Stimulated activated CD8-positive, alpha-beta memory T cell treated with anti-CD3 and anti-CD28 coated beads, Interleukin-12 subunit alpha, Interleukin-12 subunit beta, amount 100 ng/mL, for 24 hours (primary cell): ENCODE results near the gene MEF2C.
A peak's percentile ranks its signal among the peaks of the same experiment; 100 is the strongest.

Source experiments
- DNase-seq: peaks from one replicate; pipeline ENCODE4 v3.0.0-alpha.2; 2020; ENCODE audit errors: extremely low read depth

The MEF2C gene

DNA sequence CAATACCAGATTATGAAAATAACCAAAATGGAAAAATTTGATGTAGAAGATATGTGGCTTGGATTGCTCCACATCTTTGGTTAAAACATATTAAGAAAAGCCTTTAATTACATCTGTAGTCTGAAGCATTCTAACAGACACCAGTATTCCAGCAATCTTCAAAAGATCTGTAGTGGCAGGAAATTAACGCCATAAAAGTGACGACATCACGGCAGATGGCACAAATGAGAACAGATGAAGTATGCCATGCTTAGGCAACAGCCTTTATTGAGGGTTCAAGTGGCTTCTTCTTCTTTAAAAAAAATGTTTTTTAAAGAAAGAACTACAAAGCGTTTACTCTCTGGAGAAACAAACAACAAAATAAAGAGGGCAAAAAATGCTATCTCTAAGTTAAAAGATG, 164.2 kb downstream of the MEF2C start:
- no peak for DNase-seq

DNA sequence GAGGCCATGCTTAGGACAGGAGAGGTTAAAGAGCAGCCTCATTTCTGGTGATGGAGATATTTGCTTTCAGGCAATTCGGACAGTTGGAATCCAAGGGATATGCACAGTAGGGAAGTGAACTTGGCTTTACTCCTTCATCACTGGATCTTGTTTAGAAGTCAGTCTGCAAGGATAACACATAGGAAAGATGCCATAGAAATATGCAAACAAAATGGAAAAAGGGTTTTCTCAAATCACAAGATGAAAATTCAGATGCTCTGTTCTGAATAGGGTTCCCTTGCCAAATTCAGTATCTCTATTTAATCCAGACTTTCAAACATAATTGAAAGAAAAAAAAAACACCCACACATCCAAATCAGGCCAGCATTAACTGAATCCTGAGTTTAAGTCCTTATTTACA, 166.9 kb downstream of the MEF2C start:
- no peak for DNase-seq

DNA sequence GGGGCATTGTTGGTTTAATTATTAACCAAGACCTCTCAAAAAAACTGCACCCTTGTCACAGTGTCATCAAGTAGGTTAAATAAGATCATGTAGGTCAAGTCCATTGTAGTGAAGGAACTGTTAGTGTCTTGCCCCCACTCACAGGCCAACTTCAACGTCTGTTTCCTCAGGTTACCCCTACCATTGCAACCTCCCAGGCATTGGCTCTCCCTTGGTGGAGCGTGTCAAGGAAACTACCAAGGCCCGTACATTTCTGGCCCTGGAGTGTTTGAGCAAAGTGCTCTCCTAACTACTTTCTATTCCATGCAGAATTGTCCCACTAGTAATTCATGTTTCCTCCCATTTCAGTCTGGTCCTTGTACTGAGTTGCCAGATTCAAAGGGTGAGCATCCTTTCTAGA, 167.5 kb downstream of the MEF2C start:
- no peak for DNase-seq

DNA sequence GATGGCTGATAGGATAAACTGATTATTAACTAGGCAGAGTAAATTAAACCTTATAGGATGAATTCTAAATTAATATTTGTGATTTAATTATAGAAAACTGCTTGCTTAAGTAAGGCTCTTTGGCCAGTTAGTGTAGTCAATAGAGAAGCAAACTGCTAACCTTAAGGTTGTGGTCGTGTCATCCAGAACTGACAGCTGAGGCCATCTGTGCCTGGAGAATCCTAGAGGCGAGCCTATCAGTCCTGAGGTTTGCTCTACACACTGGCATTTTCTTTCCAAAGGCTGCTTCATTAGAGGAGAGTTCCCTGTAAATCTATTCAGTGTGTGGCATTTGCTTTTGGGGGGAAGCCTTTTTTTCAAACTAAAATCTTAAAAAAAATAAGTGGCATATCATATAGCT, 169.2 kb downstream of the MEF2C start:
- DNase-seq: no peak

DNA sequence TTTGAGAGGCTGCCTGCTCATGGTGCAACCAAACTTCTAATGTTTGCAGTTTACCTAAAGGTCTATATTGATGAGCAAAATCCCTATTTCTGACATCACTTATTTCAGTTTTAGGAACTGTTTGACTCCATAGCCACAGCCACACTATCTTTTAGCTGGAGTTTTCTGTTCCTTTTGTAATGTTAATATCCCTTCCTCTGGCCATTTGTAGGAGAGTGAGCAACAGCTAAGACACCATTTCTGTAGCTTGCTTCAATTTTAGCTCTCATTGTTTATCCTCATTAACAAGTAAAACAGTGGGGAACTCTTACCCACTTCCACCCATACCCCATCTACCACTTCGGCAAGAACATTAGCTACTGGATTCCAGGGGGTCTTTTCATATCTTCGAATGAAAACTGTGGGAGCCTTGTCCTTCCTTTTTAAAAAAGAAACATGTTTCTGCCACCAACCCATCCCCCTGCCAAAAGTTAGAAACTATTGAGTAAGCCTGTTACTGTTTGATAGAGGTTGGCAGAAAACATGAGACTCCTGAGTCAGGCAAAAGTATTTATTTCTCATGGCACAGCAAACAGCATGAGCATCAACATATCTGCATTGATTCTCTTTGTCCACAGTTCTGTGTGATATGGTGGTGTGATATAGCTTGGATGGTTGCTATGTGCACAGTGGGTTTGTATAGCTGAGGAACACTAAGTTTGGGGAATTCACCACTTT, 174.1 kb downstream of the MEF2C start:
- no peak for DNase-seq

DNA sequence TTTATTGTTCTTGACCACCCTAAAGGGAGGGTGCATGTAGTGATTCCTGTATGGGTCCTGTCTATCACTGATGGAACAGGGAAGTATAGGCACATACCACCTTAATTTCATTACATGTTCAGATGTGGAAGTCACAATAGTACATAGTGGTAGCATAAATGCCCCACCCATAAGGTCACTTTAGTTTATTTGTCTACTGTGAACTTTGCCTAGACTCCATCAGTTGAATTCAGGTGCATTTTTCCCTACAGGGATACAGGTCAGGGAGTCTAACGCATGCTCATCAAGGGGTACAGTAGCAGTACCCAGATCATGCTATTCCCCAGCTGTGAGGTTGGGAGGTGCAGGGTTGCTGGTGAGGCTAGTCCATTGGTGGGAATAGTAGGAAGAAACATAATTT, 175.0 kb downstream of the MEF2C start:
- no peak for DNase-seq

DNA sequence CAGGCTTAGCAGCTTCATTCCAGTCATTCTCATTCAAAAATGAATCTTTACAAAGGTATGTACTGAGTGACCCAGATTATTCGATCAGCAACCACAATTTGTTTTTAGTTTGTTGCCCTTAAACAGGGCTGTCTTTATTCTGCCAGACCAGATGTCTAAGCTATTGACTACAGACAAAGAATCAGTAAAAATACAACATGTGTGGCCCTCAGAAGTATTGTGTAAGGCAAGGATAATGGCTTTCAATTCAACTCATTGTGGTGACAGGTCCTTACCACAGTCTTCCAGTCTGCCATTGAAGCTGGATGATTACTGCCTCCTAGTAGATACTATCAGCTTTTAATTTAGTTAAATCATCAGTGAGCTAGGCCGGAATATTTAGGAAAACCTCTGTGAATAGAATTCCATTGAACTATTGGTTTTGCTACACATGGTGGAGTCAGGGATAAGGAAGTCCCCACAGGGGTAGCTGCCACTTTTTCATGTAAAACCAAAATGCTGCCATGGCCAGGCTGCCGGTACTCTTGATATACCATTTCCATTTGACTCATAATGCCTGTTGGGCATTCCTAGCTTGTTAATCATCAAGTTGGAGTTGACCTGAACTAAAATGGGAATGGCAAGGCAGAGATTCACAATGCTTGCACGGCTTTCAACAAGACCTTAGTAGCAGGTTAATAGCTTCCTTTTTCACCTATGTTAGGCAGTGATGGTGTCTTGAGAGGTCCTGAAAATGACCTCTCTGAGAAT, 175.6 kb downstream of the MEF2C start:
- DNase-seq: no peak

DNA sequence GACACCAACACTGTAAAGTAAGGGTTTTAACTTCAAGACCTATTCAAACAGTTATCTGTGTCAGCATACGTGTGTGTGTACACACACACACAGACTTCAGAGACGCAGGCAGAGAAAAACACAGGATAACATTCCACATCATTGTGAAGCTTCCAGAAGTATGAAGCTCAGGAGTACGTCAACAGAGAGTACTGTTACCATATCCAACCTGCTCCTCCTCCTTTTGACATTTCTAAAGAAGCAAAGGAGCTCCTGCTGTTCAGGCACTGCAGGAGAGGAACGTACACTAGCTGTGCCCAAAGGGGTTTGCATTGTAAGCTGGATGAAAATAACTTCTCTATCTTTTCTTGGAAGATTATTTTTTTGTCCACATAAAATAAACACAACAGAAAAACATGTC, 180.7 kb downstream of the MEF2C start:
- DNase-seq: no peak

DNA sequence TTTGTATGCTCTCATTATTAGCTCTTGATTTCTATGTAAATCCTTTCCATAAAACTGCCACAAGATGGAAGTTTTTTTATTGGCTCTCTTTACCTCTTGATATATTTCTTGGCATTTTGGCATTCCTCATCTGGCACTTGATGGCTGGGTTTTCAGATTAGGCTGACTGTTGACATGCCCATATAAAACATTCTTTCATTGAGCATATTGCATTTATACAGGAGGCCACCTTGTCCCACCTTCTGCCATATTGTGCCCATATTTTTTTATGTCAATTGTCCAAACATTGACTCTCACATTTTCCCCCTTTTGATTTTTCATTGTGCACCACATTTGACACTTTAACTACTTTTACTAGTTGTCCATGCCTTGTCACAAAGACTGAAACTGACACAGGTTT, 182.9 kb downstream of the MEF2C start:
- no peak for DNase-seq

DNA sequence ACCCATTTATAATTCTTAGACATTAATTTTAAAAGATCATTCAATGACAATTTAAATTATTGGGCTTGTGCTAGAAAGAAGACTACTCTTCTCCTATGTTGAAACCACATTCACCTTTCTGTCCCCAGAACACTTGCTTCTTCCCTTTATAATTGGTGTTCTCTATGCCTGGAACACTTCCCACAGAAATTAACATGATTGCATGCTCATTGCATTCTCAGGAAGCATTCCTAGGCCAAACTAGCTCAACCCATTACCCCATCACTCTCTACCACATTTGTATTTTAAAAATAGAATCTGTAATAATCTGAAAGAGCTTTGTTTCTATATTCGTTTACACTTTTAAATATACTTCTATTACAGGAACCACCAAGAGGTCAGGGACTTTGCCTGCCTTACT, 184.7 kb downstream of the MEF2C start:
- DNase-seq: no peak

DNA sequence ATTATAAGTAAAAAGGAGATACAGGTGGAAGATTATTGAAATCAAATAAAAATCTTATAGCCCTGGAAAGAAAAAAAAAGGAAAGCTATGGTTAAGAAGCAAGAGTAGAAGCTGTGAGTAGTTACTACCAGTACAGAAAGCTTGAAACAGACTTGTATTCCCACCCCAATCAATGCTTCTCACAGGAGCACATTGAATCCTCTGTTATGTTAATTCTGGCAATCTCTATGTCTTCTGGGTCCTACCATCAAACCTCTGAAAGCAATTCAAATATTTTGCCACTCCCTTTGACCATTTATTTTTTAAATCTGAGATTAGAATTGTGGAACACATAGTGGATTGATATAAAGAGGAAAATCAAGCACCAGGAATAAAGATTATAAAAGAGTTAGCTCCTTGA, 186.5 kb downstream of the MEF2C start:
- DNase-seq: no peak

DNA sequence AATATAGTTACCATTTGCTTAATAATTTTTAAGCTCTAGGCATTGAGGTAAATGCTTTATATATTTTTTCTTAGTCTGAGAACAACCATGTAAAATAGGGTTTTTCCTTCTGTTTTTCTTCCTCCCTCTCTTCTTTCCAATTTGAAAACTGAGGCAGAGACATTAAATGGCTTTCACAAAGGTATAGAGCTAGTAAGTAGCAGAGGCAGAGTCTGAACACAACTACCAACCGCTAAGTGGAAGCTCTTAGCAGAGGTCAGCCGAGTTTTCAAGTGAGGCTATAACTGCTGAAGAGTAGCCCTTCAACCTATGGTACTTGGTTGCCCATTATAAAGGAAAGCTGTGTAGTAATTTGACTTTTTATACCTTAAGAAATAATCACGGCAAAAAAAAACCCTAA, 187.1 kb downstream of the MEF2C start:
- no peak for DNase-seq

DNA sequence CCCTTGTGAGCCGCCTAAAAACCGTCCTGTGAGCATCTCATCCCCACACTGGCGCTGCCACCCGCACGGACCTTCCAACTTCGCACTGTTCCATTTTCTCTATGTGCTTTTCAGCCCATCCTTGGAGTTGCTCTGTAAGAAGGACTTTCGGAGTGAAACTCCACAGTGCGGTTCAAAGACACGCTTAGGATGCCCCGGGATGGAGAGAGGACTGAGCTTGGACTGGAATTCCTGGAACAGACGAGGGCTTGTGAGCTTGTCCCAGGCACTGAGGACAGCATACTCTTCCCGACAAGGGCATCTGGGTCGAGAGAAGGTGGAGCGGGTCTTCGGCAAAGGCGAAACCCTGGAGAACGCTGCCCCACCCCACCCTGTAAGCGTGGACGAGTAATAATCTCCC, 187.8 kb downstream of the MEF2C start:
- no peak for DNase-seq

DNA sequence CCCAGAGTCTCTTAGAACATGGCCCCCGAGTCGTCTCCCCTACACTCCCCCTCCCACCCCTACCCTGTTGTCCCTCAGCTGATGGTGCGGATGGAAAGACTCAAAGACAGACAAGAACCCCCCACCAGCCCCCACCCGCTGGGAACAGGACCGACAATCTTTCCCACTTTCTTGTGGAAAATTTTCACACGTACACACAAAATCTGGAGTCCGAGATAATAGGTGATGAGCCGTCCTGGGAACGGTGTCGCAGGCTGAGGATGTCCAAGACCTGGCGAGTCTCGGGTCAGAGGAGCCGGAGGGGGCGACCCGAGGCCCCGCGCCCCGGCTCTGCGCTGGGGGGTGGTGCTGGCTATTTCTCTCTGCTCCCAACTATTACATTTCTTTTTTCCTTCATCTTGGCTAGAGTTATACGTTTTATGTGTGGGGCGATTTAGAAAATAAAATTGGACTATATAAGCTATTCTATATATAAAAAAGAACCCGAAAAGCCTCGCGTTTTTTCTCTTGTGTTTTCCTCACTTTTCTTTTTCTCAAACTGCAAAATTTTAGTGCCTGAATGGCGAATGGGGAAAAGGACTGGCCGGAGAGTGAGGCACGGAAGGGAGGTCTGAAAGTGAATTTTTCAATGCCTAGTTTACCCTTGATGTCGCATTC, 188.8 kb downstream of the MEF2C start:
- no peak for DNase-seq

DNA sequence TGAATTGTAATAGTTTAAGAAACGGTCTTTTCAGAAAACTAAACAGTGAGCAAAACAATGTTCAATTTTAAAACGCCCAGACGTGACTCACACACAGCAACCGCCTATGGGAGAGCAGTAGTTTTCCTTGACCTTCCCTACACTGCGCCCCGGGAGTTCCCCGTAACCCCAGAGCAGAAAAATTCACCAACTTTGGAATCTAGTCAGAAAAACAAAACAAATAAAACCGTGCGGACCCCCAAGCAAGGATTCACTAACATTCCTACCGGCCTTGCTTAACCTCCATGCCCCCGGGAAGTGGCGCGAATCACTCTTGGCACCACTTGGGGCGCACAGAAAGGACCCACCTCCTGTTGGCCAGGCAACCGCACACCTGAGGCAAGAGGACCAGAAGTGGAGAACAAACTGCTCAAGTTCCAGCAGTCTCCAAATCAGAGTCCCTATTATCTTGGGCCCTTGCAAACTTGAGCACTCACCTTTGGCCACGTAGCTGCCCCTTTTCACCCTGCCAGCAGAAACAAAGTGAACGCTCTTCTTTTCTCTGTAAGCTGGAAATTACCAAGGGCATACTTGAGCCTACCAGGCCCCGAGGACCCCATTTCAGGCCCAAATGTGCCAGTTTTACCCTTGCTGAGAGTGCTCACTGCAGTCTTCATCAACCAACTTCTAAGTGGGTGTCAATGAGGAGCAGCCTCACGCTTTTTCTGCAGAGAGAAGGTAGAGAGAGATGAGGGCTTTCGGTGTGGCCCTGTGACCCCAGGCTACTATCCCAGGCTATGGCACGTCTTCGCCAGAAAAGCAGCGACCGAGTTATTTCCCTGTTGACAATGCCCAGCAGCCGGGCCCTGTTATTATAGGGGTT, 189.7 kb downstream of the MEF2C start:
- DNase-seq: no peak

DNA sequence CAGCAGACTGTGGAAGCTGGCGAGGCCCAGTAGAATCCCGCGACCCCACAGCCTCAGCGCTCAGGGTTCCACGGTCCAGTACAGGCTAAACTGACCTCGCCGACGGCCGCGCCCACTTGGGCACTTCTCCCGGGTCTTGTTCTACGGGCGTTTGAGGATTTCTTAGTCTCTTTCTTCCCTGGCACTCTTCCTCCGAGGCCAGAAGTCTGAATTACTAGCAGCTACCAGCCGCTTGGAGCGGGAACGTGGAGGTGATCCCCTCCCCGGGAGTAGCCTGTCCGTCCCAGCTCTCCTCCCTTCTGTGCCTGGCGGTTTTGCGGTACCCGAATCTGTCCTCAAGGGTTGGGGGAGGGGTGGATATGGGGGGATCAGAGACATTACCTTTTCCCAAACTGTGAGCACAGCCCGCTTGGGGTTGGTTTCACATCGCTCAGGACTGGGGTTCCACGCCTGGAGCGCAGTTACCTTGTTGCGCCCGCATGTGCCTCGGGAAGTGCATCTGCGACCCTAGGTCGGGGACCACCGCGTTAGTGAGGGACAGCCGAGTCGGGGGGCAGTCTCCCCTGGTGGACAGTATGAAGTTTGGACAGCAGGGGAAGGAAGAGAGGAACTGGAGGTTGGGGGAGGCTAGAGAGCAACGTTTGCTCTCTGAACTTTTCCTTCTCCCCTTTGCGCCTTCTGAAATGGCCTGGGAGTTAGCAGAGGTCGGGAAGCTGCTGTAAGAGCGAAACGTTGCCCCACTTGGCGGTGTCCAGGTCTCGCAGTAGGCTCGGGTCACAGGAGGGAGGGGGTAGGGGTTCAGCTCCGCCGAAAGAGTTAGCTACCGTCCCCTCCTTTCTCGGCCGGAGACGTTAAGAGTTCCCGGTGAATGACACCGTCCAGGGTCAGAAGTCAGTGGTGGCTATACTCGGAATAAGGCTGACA, 190.8 kb downstream of the MEF2C start:
- no peak for DNase-seq

DNA sequence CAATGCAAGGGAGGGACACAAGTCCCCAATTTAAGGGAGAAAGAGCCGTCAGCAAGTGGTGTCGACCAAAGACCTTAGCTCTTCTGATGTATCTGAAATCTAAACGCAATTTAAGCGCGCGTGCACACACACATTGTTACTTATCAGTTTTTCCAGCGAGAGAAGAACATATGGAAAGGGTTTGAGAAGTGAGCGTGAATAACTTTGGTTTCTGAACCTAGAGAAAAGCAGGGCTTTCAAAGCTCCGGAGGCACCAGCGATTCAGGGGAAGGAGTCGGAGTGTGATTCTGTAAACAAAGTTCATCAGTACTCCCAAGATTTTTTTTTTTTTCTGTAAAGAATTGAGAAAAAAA, 191.8 kb downstream of the MEF2C start:
- DNase-seq: no peak

DNA sequence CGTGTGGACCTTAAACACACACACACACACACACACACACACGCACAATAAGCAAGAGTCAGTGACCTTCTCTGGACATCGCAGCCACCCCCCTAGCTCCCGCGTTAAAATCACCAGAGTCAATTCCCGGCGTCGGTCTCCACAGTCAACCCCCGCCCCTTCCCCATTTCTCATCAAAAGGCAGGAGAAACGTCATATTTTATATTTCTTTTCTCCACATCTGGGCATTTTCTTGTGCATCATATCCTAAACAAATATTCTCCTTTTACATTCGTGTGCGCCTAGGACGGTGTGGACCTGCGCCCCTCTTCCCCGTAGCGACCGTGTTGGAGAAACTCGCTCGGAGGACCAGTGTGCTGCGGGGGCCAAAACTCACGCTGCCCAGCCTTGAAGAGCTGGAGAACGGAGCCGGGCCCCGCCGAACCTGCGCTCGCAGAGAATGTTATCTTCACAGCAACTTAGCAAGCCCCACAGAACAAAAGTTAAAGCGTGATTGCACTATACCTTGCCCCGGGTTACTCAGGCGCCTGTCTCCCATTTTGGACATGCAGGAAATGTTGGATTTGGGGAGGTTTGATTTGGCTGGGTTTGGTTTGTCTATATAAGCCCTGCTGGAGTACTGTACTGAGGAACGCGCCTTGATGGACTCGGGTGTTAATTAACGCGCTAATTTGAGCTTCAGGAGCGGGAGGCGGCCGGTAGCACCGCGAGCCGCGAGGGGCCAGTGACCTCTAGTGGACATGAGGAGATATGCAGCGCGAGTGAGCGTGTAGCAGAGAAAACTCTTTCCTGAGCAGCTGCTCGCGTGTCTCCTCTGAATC, 192.4 kb downstream of the MEF2C start:
- peak; percentile 20 for DNase-seq

DNA sequence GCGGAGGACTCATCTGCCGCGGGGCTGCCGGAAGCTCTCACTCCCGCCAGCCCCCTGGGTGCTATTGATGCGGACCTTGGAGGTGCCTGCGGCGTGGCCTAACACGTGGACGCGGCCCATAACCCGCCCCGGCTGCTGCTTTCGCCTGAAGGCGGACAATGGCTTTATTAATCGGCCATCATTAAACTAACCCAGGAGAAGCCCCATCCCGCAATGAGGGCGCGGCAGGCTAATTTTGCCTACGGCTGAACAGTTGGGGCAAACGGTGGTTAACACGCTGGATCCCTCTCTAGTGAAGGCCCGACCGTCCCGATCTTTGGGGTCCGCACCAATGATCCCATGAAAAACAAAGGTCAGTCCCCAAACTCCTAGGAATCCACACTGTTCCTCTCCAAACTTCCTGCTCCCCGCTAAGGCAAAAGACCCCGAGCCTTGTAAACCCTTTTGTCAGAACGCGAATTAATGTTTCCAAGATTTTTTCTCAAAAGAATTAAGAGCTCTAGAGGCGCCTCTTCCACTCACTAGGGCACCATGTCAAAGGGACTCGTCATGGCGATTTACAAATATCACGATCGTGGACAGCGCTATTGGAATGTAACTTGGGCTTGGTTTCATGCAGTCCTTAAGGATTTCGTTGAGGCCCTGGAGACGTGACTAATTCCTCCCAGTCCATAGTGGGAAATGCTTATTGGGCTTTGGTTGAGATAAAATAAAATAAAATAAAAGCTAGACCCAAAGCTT, 193.1 kb downstream of the MEF2C start:
- DNase-seq: no peak
